PC-9 (cell line): ENCODE measurements around the gene SNX25.

Experiments used
- CTCF ChIP-seq: fragments of 200-600 bp; sonication (generic); conservative IDR thresholded peaks from 2 replicates; pipeline ENCODE4 v1.6.1; 2017; ENCODE audit warnings: mixed run types, antibody characterized with exemption, mild to moderate bottlenecking, moderate library complexity
- EZH2 ChIP-seq: fragments of 200-600 bp; sonication (generic); IDR thresholded peaks from 2 replicates; pipeline ENCODE4 v1.8.0; 2017; ENCODE audit warnings: antibody characterized with exemption, low read depth

DNA sequence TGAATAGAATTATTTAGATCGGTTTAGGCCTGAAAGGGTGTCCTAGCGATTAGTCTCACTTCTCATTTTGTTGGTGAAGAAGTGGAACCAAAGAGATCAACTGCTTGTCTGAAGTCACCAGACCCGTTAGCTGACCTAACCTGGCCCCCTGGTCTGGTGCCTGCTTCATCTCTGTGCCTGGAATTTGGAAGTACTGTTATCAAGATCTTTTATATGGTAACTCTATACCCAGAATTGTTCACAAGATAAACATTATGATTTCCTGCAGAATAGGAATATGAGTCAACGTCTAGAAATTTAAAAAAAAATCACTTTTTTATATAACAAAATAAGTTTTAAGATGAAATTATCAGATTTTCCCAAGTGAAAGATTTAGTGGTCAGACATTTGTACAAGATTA, 149.1 kb downstream of the SNX25 start:
- no peak for TF ChIP-seq CTCF
- TF ChIP-seq EZH2: no peak
